GM12878 (cell line): ENCODE results near the gene ABCA4. TPM values are rescaled to one million over a fixed set of nuclear protein-coding genes. Genes with fewer than 3 reads are reported as not detected.

ENCODE experiments used
- ATAC-seq: fragments of 200-7000 bp; cut with Tn5 transposase; 3 replicates; pipeline ENCODE4 v1.9.1; 2020; ENCODE audit warnings: mild to moderate bottlenecking, moderate library complexity
- BruUV-seq: library from RNA; stranded (reverse); fragments of 400-500 nt; replicated peaks from 2 replicates; lab custom pipeline; 2021; lab: Mats Ljungman, UMichigan
- CTCF ChIA-PET: fragments of 300-600 bp; sonication (Branson Sonifier 250); formaldehyde crosslinking; extraction: SDS; loops from one replicate; lab custom pipeline; 2021; ENCODE audit warnings: inconsistent platforms; lab: Yijun Ruan, JAX
- POLR2A ChIA-PET: fragments of 350-600 bp; formaldehyde crosslinking; extraction: SDS; loops from one replicate; lab custom pipeline; 2021; ENCODE audit warnings: inconsistent platforms; lab: Charles Lee
- RAD21 ChIA-PET: fragments of 300-600 bp; sonication (Branson Sonifier 250); formaldehyde crosslinking; loops from one replicate; lab custom pipeline; 2023; ENCODE audit warnings: antibody characterized with exemption; ENCODE audit not compliant: unreplicated experiment; lab: Charles Lee
- SMC1A ChIA-PET: fragments of 300-600 bp; sonication (Branson Sonifier 250); formaldehyde crosslinking; loops from one replicate; lab custom pipeline; 2023; ENCODE audit not compliant: unreplicated experiment, uncharacterized antibody; lab: Charles Lee
- DNase-seq: peaks from one replicate; pipeline ENCODE4 v3.0.0-alpha.2; 2011; ENCODE audit warnings: low read depth, low spot score
- FAIRE-seq: peaks from 3 replicates; lab custom pipeline; 2011; peaks lifted over from hg19 to GRCh38; lab: Jason Lieb, UNC
- H2AFZ ChIP-seq: 2 replicates; pipeline ENCODE4 v1.6.0; 2011; ENCODE audit warnings: low read depth, low read length, control low read depth; ENCODE audit not compliant: control insufficient read depth
- H3K27ac ChIP-seq: 2 replicates; pipeline ENCODE4 v1.5.1; 2011; ENCODE audit warnings: control low read depth; ENCODE audit not compliant: control insufficient read depth, insufficient read depth
- H3K27me3 ChIP-seq, 2 experiments: replicated peaks in 1 of 2; 2 replicates each; pipeline versions ENCODE4 v1.6.0 to v1.6.1; 2011; ENCODE audit warnings: low read length in 1 of 2; ENCODE audit not compliant: control insufficient read depth in 2 of 2, insufficient read depth in 2 of 2
- H3K36me3 ChIP-seq, 2 experiments: 2 replicates each; pipeline ENCODE4 v1.5.1; 2011; ENCODE audit warnings: low read length in 1 of 2; ENCODE audit not compliant: control insufficient read depth in 2 of 2, insufficient read depth in 2 of 2
- H3K4me1 ChIP-seq: 2 replicates; pipeline ENCODE4 v1.6.1; 2011; ENCODE audit warnings: mild to moderate bottlenecking, low read length, moderate library complexity, mixed read lengths; ENCODE audit not compliant: control insufficient read depth, insufficient read depth
- H3K4me2 ChIP-seq: 2 replicates; pipeline ENCODE4 v1.6.0; 2011; ENCODE audit warnings: control low read depth; ENCODE audit not compliant: control insufficient read depth, insufficient read depth
- H3K4me3 ChIP-seq: fragments of 200-600 bp; sonication (generic); 2 replicates; pipeline ENCODE4 v1.5.1; 2016
- H3K79me2 ChIP-seq: 2 replicates; pipeline ENCODE4 v1.6.0; 2011; ENCODE audit warnings: low read length; ENCODE audit not compliant: control insufficient read depth, insufficient read depth
- H3K9ac ChIP-seq: 2 replicates; pipeline ENCODE4 v1.8.0; 2011; ENCODE audit warnings: low read length, control low read depth, mixed read lengths; ENCODE audit not compliant: control insufficient read depth, insufficient read depth
- H3K9me3 ChIP-seq: replicated peaks from 3 replicates; pipeline ENCODE4 v1.5.1; 2011; ENCODE audit warnings: mild to moderate bottlenecking, low read length; ENCODE audit not compliant: control insufficient read depth, insufficient read depth
- H4K20me1 ChIP-seq: 2 replicates; pipeline ENCODE4 v1.6.0; 2011; ENCODE audit not compliant: control insufficient read depth, insufficient read depth
- BHLHE40 ChIP-seq, 2 experiments: fragments of 450-650 bp in 1 of 2; IDR thresholded peaks; 2 replicates each; pipeline ENCODE4 v1.6.1; 2011 to 2017; ENCODE audit warnings: low read depth in 2 of 2, borderline replicate concordance in 1 of 2, improper control_type of control experiment in 1 of 2, low read length in 1 of 2, mild to moderate bottlenecking in 1 of 2
- CHD4 ChIP-seq: fragments of 200-600 bp; sonication (generic); IDR thresholded peaks from 2 replicates; pipeline ENCODE4 v1.6.1; 2016; ENCODE audit warnings: mild to moderate bottlenecking
- DPF2 ChIP-seq: fragments of 450-650 bp; IDR thresholded peaks from 2 replicates; pipeline ENCODE4 v1.6.1; 2017; ENCODE audit warnings: mild to moderate bottlenecking
- EGR1 ChIP-seq, 2 experiments: IDR thresholded peaks; 1 replicate in 1 of 2; 2 replicates in 1 of 2; pipeline ENCODE4 v1.6.1; 2011 to 2012; ENCODE audit warnings: low read depth in 2 of 2, low read length in 2 of 2, borderline replicate concordance in 1 of 2, mild to moderate bottlenecking in 1 of 2, moderate library complexity in 1 of 2
- MEF2A ChIP-seq: IDR thresholded peaks from 2 replicates; pipeline ENCODE4 v1.6.1; 2011; ENCODE audit warnings: low read depth, mild to moderate bottlenecking, low read length, moderate library complexity; ENCODE audit not compliant: insufficient read depth
- PAX5 ChIP-seq: IDR thresholded peaks from 2 replicates; pipeline ENCODE4 v1.6.1; 2011; ENCODE audit warnings: low read depth, low read length, borderline replicate concordance
- YBX1 ChIP-seq: fragments of 450-650 bp; IDR thresholded peaks from 2 replicates; pipeline ENCODE4 v1.6.1; 2016; ENCODE audit warnings: antibody characterized with exemption
- ZBED1 ChIP-seq: IDR thresholded peaks from 2 replicates; pipeline ENCODE4 v1.6.1; 2016; ENCODE audit warnings: borderline replicate concordance
- ZNF274 ChIP-seq: IDR thresholded peaks from one replicate; pipeline ENCODE4 v1.8.0; 2011; ENCODE audit not compliant: insufficient read length, insufficient read depth
- WGBS: methylation state at CpG from one replicate; pipeline ENCODE4 v1.1.6; 2016; ENCODE audit warnings: low lambda C conversion rate; ENCODE audit not compliant: insufficient replicate concordance, insufficient coverage; ENCODE audit errors: missing lambda C conversion rate; 5-methylcytosine and 5-hydroxymethylcytosine counted together
- in situ Hi-C: fragments of 300-500 bp; cut with MboI; formaldehyde crosslinking; loops from 9 replicates; pipeline ENCODE4 v1.14.3; 2018; ENCODE audit warnings: mixed read lengths
- intact Hi-C: fragments of 100-400 bp; cut with micrococcal nuclease; formaldehyde crosslinking; loops from one replicate; pipeline ENCODE4 v1.14.2; 2022; ENCODE audit not compliant: unreplicated experiment
- polyA plus RNA-seq, 11 experiments: library from polyadenylated mRNA; depleted of rRNA in 4 of 11; unstranded in 6 of 11; stranded (reverse) in 5 of 11; fragments of >200 nt; fragmentation: Nextera tagmentation in 4 of 11; fragmentation: Illumina TruSeq in 1 of 11; extraction: Ambion mirVana in 4 of 11; extraction: Trizol in 1 of 11; gene quantifications; 1 replicate in 1 of 11; 2 replicates in 10 of 11; pipeline versions ENCODE4 v1.2.1 to v1.2.3, GENCODE V29; 2011 to 2016; ENCODE audit warnings: inconsistent platforms in 2 of 11, missing spikeins in 2 of 11, low read depth in 1 of 11
- total RNA-seq, 4 experiments: library from RNA; depleted of rRNA in 3 of 4; stranded (reverse); fragments of >200 nt in 3 of 4; fragmentation: Illumina TruSeq in 1 of 4; extraction: Trizol in 1 of 4; gene quantifications; 2 replicates each; pipeline versions ENCODE4 v1.2.1 to v1.2.3, GENCODE V29; 2013 to 2021
- TF ChIP-seq, protein P1 (sequence below): fragments of 450-650 bp; IDR thresholded peaks from 2 replicates; pipeline ENCODE4 v1.6.1; 2017; ENCODE audit warnings: mild to moderate bottlenecking, low read depth, inconsistent platforms; ENCODE audit not compliant: poor library complexity, severe bottlenecking
- TF ChIP-seq, protein P2 (sequence below): fragments of 450-650 bp; IDR thresholded peaks from 2 replicates; pipeline ENCODE4 v1.6.1; 2014; ENCODE audit warnings: mild to moderate bottlenecking

The ABCA4 gene
- total and polyA plus RNA-seq, 10 of the 15 experiments (the other 5 are each of a cell fraction or from before 2014, with no cell fraction given) = 0.03 to 0.28 (median 0.11) TPM; not detected in 3

- TF ChIP-seq, protein P1, sequence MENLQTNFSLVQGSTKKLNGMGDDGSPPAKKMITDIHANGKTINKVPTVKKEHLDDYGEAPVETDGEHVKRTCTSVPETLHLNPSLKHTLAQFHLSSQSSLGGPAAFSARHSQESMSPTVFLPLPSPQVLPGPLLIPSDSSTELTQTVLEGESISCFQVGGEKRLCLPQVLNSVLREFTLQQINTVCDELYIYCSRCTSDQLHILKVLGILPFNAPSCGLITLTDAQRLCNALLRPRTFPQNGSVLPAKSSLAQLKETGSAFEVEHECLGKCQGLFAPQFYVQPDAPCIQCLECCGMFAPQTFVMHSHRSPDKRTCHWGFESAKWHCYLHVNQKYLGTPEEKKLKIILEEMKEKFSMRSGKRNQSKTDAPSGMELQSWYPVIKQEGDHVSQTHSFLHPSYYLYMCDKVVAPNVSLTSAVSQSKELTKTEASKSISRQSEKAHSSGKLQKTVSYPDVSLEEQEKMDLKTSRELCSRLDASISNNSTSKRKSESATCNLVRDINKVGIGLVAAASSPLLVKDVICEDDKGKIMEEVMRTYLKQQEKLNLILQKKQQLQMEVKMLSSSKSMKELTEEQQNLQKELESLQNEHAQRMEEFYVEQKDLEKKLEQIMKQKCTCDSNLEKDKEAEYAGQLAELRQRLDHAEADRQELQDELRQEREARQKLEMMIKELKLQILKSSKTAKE = no peak
- TF ChIP-seq DPF2 (no peak), ZNF274 (no peak), CHD4 (no peak)
These were observed 468 bp upstream of the ABCA4 start (continued) for GRCh38 chr1:94121411-94121821.

GRCh38 chr1:94120570-94120901, 412 bp downstream of the ABCA4 start:
- H3K4me3 ChIP-seq = no peak overlapping the region

More at GRCh38 chr1:94120570-94120901, 412 bp downstream of the ABCA4 start:
- ChIA-PET RAD21 (interaction anchor here (0.6 kb wide), 1 partner anchor 677 kb away, joined by 3 read pairs; no protein-coding TSS in a partner anchor), POLR2A (no interaction called here), SMC1A (no interaction called here), CTCF (no interaction called here)
- Histone ChIP-seq H3K36me3 (no peaks in the 10 kb centered on the region), H3K27ac (no peak overlapping the region), H3K79me2 (no peaks in the 10 kb centered on the region), H3K4me2 (no peak overlapping the region), H3K4me1 (no peaks in the 10 kb centered on the region), H3K9ac (no peak overlapping the region), H2AFZ (no peak overlapping the region), H4K20me1 (no peaks in the 10 kb centered on the region), H3K9me3 (no peaks in the 10 kb centered on the region), H3K27me3 (peaks cover 0 to 7% of the 10 kb centered on the region in 2 experiments; a peak in 2 of 4 replicates)
- no peak for TF ChIP-seq PAX5
- TF ChIP-seq YBX1 = no peak
- no peak for TF ChIP-seq MEF2A
- TF ChIP-seq EGR1 (IDR thresholded peaks at IDR 0.05; ENCODE audit: borderline replicate concordance in 1 of 2, low read depth in 2 of 2, low read length in 2 of 2) = no peak
- TF ChIP-seq, protein P2, sequence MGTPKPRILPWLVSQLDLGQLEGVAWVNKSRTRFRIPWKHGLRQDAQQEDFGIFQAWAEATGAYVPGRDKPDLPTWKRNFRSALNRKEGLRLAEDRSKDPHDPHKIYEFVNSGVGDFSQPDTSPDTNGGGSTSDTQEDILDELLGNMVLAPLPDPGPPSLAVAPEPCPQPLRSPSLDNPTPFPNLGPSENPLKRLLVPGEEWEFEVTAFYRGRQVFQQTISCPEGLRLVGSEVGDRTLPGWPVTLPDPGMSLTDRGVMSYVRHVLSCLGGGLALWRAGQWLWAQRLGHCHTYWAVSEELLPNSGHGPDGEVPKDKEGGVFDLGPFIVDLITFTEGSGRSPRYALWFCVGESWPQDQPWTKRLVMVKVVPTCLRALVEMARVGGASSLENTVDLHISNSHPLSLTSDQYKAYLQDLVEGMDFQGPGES = no peak
- TF ChIP-seq ZBED1 = no peak
- no peak for TF ChIP-seq BHLHE40 (IDR thresholded peaks at IDR 0.05; ENCODE audit: borderline replicate concordance in 1 of 2, low read depth in 2 of 2, low read length in 1 of 2)
- intact Hi-C loops (no loop called here), in situ Hi-C loops (no loop called here)
- no peak for DNase-seq
- FAIRE-seq = no peak
- 24% methylated on average over 8 of the region's 9 CpGs for WGBS
- BruUV-seq = no TSS peak
- ATAC-seq = no peak
